H9 (cell line): Measurements from ENCODE around the gene B3GALT4. TPM values are rescaled to one million over a fixed set of nuclear protein-coding genes. Genes with fewer than 3 reads are reported as not detected.

ENCODE experiments used
- DNase-seq: peaks from one replicate; pipeline ENCODE4 v3.0.0-alpha.2; 2017
- H2AFZ ChIP-seq: one replicate; pipeline ENCODE4 v1.6.1; 2013; ENCODE audit warnings: mild to moderate bottlenecking, low read length, control low read depth, moderate library complexity
- H2AK5ac ChIP-seq: 2 replicates; pipeline ENCODE4 v1.6.1; 2013; ENCODE audit warnings: low read length, control low read depth, mixed read lengths; ENCODE audit not compliant: insufficient read length
- H2BK120ac ChIP-seq: one replicate; pipeline ENCODE4 v1.6.1; 2013; ENCODE audit warnings: low read depth, mild to moderate bottlenecking, low read length, control low read depth, inconsistent platforms; ENCODE audit not compliant: poor library complexity, severe bottlenecking
- H2BK12ac ChIP-seq: 2 replicates; pipeline ENCODE4 v1.6.1; 2013; ENCODE audit warnings: low read length, control low read depth, mixed read lengths, low read depth; ENCODE audit not compliant: insufficient read length
- H2BK15ac ChIP-seq: 2 replicates; pipeline ENCODE4 v1.6.1; 2013; ENCODE audit warnings: low read depth, low read length, control low read depth
- H2BK20ac ChIP-seq: one replicate; pipeline ENCODE4 v1.6.1; 2013; ENCODE audit warnings: low read depth, mild to moderate bottlenecking, low read length, control low read depth, inconsistent platforms; ENCODE audit not compliant: poor library complexity, severe bottlenecking
- H2BK5ac ChIP-seq: 2 replicates; pipeline ENCODE4 v1.6.1; 2013; ENCODE audit warnings: low read length, control low read depth, mixed read lengths; ENCODE audit not compliant: insufficient read length
- H3K14ac ChIP-seq: 2 replicates; pipeline ENCODE4 v1.6.1; 2013; ENCODE audit warnings: low read length, control low read depth; ENCODE audit not compliant: insufficient read depth
- H3K18ac ChIP-seq: 2 replicates; pipeline ENCODE4 v1.6.1; 2013; ENCODE audit warnings: low read depth, mild to moderate bottlenecking, mixed read lengths, low read length, control low read depth; ENCODE audit not compliant: insufficient read length
- H3K23ac ChIP-seq: 2 replicates; pipeline ENCODE4 v1.6.1; 2013; ENCODE audit warnings: low read length, control low read depth, mixed read lengths, low read depth; ENCODE audit not compliant: insufficient read length
- H3K23me2 ChIP-seq: 2 replicates; pipeline ENCODE4 v1.6.1; 2013; ENCODE audit warnings: low read depth, mild to moderate bottlenecking, mixed read lengths, low read length, control low read depth; ENCODE audit not compliant: insufficient read length, poor library complexity, severe bottlenecking
- H3K27ac ChIP-seq: 2 replicates; pipeline ENCODE4 v1.5.1; 2013; ENCODE audit warnings: low read length, control low read depth, mixed read lengths, low read depth; ENCODE audit not compliant: insufficient read length
- H3K27me3 ChIP-seq: 2 replicates; pipeline ENCODE4 v1.6.1; 2013; ENCODE audit warnings: low read length, control low read depth, inconsistent platforms; ENCODE audit not compliant: insufficient read depth
- H3K4ac ChIP-seq: 2 replicates; pipeline ENCODE4 v1.6.1; 2013; ENCODE audit warnings: low read depth, mild to moderate bottlenecking, control low read depth, inconsistent platforms, low read length, moderate library complexity
- H3K4me1 ChIP-seq: 2 replicates; pipeline ENCODE4 v1.6.1; 2013; ENCODE audit warnings: low read length, control low read depth, inconsistent platforms; ENCODE audit not compliant: insufficient read depth
- H3K4me2 ChIP-seq: 2 replicates; pipeline ENCODE4 v1.6.1; 2013; ENCODE audit warnings: low read length, control low read depth, mixed read lengths; ENCODE audit not compliant: insufficient read length, insufficient read depth
- H3K56ac ChIP-seq: 2 replicates; pipeline ENCODE4 v1.6.1; 2013; ENCODE audit warnings: low read depth, mild to moderate bottlenecking, mixed read lengths, low read length, control low read depth; ENCODE audit not compliant: insufficient read length
- H3K79me1 ChIP-seq: 2 replicates; pipeline ENCODE4 v1.6.1; 2013; ENCODE audit warnings: low read depth, mild to moderate bottlenecking, moderate library complexity, low read length, control low read depth, inconsistent platforms; ENCODE audit not compliant: insufficient read depth, poor library complexity, severe bottlenecking
- H3K79me2 ChIP-seq: 2 replicates; pipeline ENCODE4 v1.6.1; 2013; ENCODE audit warnings: low read length, control low read depth, inconsistent platforms; ENCODE audit not compliant: insufficient read depth
- H3K9ac ChIP-seq: 2 replicates; pipeline ENCODE4 v1.6.1; 2013; ENCODE audit warnings: low read length, control low read depth, mixed read lengths; ENCODE audit not compliant: insufficient read length; ENCODE audit errors: extremely low read depth
- H3K9me3 ChIP-seq: one replicate; pipeline ENCODE4 v1.6.1; 2013; ENCODE audit warnings: low read depth, low read length, inconsistent platforms; ENCODE audit not compliant: control insufficient read depth
- H3T11ph ChIP-seq: one replicate; pipeline ENCODE4 v1.6.1; 2013; ENCODE audit warnings: mild to moderate bottlenecking, low read length, control low read depth, inconsistent platforms
- H4K20me1 ChIP-seq: one replicate; pipeline ENCODE4 v1.6.1; 2013; ENCODE audit not compliant: control insufficient read depth, insufficient read length, insufficient read depth
- H4K5ac ChIP-seq: 2 replicates; pipeline ENCODE4 v1.6.1; 2013; ENCODE audit warnings: low read depth, mild to moderate bottlenecking, mixed read lengths, low read length, control low read depth; ENCODE audit not compliant: insufficient read length
- H4K8ac ChIP-seq: replicated peaks from 2 replicates; pipeline ENCODE4 v1.6.1; 2013; ENCODE audit warnings: low read length, control low read depth, mixed read lengths, low read depth; ENCODE audit not compliant: insufficient read length
- H4K91ac ChIP-seq: 2 replicates; pipeline ENCODE4 v1.6.1; 2013; ENCODE audit warnings: low read depth, mild to moderate bottlenecking, moderate library complexity, mixed read lengths, low read length, control low read depth; ENCODE audit not compliant: insufficient read length
- H3K27ac Mint-ChIP-seq, 3 experiments: 2 replicates in 2 of 3; 3 replicates in 1 of 3; pipeline ENCODE4 v1.8.0; 2020 to 2021; ENCODE audit warnings: mixed read lengths in 3 of 3, mild to moderate bottlenecking in 1 of 3, moderate library complexity in 1 of 3
- H3K27me3 Mint-ChIP-seq: 2 replicates; pipeline ENCODE4 v1.8.0; 2021; ENCODE audit warnings: low read depth, mild to moderate bottlenecking, moderate library complexity, mixed read lengths
- H3K36me3 Mint-ChIP-seq, 3 experiments: 2 replicates in 2 of 3; 3 replicates in 1 of 3; pipeline ENCODE4 v1.8.0; 2020 to 2021; ENCODE audit warnings: low read depth in 3 of 3, mixed read lengths in 3 of 3; ENCODE audit not compliant: insufficient read depth in 1 of 3
- H3K4me1 Mint-ChIP-seq, 2 experiments: 2 replicates each; pipeline ENCODE4 v1.8.0; 2020; ENCODE audit warnings: mixed read lengths in 2 of 2
- H3K4me3 Mint-ChIP-seq, 2 experiments: 2 replicates in 1 of 2; 3 replicates in 1 of 2; pipeline ENCODE4 v1.8.0; 2020 to 2021; ENCODE audit warnings: mild to moderate bottlenecking in 2 of 2, mixed read lengths in 2 of 2, moderate library complexity in 1 of 2
- H3K9me3 Mint-ChIP-seq, 2 experiments: 2 replicates in 1 of 2; 3 replicates in 1 of 2; pipeline ENCODE4 v1.8.0; 2020; ENCODE audit warnings: mild to moderate bottlenecking in 2 of 2, mixed read lengths in 2 of 2, moderate library complexity in 1 of 2
- CTCF ChIP-seq: fragments of 200-600 bp; sonication (generic); conservative IDR thresholded peaks from 3 replicates; pipeline ENCODE4 v1.8.0; 2021; ENCODE audit warnings: antibody characterized with exemption, mild to moderate bottlenecking
- WGBS: extraction: QIAGEN DNeasy Blood & Tissue Kit; methylation state at CpG from one replicate; pipeline ENCODE4 v1.1.7; 2013; ENCODE audit warnings: missing lambda C conversion rate, low lambda C conversion rate, mixed read lengths; ENCODE audit not compliant: insufficient read length; ENCODE audit errors: extremely low coverage; 5-methylcytosine and 5-hydroxymethylcytosine counted together
- total RNA-seq: library from RNA; stranded (reverse); gene quantifications from 2 replicates; pipeline ENCODE4 v1.2.1, GENCODE V29; 2021

The B3GALT4 gene
- total RNA-seq, 1 experiment from 2014 or later = 3.2 TPM

- Mint-ChIP-seq H3K27ac (peak overlapping the region; percentile 40 to 95 (median 52); a peak in 4 of 7 replicates), H3K4me1 (peaks cover 31 to 38% of the 10 kb centered on the region in 2 experiments), H3K4me3 (peak overlapping the region; percentile 83 to 97), H3K36me3 (peaks cover 2 to 14% (median 6%) of the 10 kb centered on the region in 3 experiments; a peak in 5 of 7 replicates), H3K27me3 (no peaks in the 10 kb centered on the region; the same call in 1 of the 2 replicates), H3K9me3 (no peaks in the 10 kb centered on the region)
- peaks cover 31% of the 10 kb centered on the region for H3K23me2 ChIP-seq
- no peaks in the 10 kb centered on the region for H3K4me1 ChIP-seq
- H3K23ac ChIP-seq = no peak overlapping the region
- H3K9me3 ChIP-seq = no peaks in the 10 kb centered on the region
- H3K56ac ChIP-seq = no peak overlapping the region
- no peak for TF ChIP-seq CTCF
- no CpG with 5 or more reads among the region's 33 CpGs for WGBS
- H4K5ac ChIP-seq = no peak overlapping the region
- no peak overlapping the region for H2BK12ac ChIP-seq
- no peak overlapping the region for H4K91ac ChIP-seq
- no peak overlapping the region for H3K4ac ChIP-seq
- no peak overlapping the region for H2AFZ ChIP-seq
- no peak overlapping the region for H2BK15ac ChIP-seq
- H3K27ac ChIP-seq = no peak overlapping the region
- H4K8ac ChIP-seq = no peak overlapping the region
- H3K14ac ChIP-seq = peak overlapping the region; percentile 69; the same call in 1 of the 2 replicates
- H2BK120ac ChIP-seq = no peak overlapping the region
- H3K4me2 ChIP-seq = peak overlapping the region; percentile 92
- H3T11ph ChIP-seq = no peak overlapping the region
- no peak overlapping the region for H2AK5ac ChIP-seq
- no peaks in the 10 kb centered on the region for H3K79me2 ChIP-seq
- no peaks in the 10 kb centered on the region for H4K20me1 ChIP-seq
- DNase-seq = peak; percentile 78
- no peaks in the 10 kb centered on the region for H3K79me1 ChIP-seq
- H2BK20ac ChIP-seq = no peak overlapping the region
- H3K27me3 ChIP-seq = no peaks in the 10 kb centered on the region
- H3K18ac ChIP-seq = peak overlapping the region; percentile 85
- no peak overlapping the region for H2BK5ac ChIP-seq
- H3K9ac ChIP-seq = peak overlapping the region; percentile 36
Measured at GRCh38 chr6:33313105-33313708, 36.3 kb downstream of the B3GALT4 start.
